OCI-LY3 (cell line): ENCODE results near the gene CEBPB.

Experiments used
- EZH2phosphoT487 ChIP-seq: fragments of 200-600 bp; shearing (Covaris generic); IDR thresholded peaks from 2 replicates; pipeline ENCODE4 v1.6.1; 2018; ENCODE audit warnings: antibody characterized with exemption, mixed run types, low read depth
- TF ChIP-seq, protein P1 (sequence below): fragments of 200-600, 300-600 bp; sonication (generic); IDR thresholded peaks from 2 replicates; pipeline ENCODE4 v1.5.1; 2014; ENCODE audit warnings: antibody characterized with exemption, low read length, low read depth

DNA sequence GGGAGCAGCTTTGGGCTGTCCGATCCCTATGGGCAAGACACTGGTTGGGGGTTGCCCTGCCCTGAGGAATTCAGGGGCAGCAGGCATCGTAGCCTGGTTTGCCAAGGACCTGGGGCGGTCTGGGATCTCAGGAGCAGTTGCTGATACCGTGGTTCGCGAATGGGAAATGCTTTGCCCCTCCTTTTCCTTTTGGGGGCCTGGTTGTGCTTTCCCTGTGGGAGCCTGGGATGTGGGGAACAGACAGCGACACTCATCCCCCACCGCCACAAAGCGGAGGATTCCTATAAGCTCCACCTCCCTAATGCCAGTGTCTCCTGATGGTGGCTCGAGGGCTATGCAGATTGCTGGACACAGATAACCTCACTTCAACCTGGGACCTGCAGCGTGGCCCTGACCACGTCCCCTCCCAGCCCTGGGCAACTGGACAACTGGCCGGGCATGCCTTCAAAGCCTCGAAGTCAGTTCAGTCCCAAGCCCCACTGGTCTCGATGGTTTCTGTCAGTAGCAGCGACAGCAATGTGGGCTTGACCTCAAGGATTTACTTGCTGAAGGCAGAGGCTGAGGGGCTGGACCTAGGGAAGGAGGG is 3.3 kb downstream of the CEBPB start:
- TF ChIP-seq, protein P1, sequence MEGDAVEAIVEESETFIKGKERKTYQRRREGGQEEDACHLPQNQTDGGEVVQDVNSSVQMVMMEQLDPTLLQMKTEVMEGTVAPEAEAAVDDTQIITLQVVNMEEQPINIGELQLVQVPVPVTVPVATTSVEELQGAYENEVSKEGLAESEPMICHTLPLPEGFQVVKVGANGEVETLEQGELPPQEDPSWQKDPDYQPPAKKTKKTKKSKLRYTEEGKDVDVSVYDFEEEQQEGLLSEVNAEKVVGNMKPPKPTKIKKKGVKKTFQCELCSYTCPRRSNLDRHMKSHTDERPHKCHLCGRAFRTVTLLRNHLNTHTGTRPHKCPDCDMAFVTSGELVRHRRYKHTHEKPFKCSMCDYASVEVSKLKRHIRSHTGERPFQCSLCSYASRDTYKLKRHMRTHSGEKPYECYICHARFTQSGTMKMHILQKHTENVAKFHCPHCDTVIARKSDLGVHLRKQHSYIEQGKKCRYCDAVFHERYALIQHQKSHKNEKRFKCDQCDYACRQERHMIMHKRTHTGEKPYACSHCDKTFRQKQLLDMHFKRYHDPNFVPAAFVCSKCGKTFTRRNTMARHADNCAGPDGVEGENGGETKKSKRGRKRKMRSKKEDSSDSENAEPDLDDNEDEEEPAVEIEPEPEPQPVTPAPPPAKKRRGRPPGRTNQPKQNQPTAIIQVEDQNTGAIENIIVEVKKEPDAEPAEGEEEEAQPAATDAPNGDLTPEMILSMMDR, result no peak
- no peak for TF ChIP-seq EZH2phosphoT487
